ENCODE measurements around the gene ANTKMT.

Gene ANTKMT

GRCh38 chr16:767743-768235 lies 46.8 kb downstream of the ANTKMT start:
- no peaks in the 10 kb centered on the region for H3K27me3 ChIP-seq (ENCODE audit: low read depth, low read length)
- H3K27ac ChIP-seq (ENCODE audit: low read length), result no peak overlapping the region
- H3K4me1 ChIP-seq (ENCODE audit: control insufficient read depth in 1 of 2, insufficient read depth in 2 of 2, low read length in 2 of 2), result no peaks in the 10 kb centered on the region
- no peaks in the 10 kb centered on the region for H3K36me3 ChIP-seq (ENCODE audit: control insufficient read depth in 1 of 2, insufficient read depth in 2 of 2, low read length in 2 of 2)
- no peak overlapping the region for H3K4me3 ChIP-seq (ENCODE audit: low read depth in 1 of 2, low read length in 2 of 2)
- H3K9me3 ChIP-seq (ENCODE audit: control insufficient read depth in 1 of 2, low read length in 2 of 2), result no peaks in the 10 kb centered on the region

GRCh38 chr16:768428-768827 lies 47.5 kb downstream of the ANTKMT start:
- Histone ChIP-seq H3K36me3 (ENCODE audit: control insufficient read depth in 1 of 2, insufficient read depth in 2 of 2, low read length in 2 of 2) (no peaks in the 10 kb centered on the region), H3K27me3 (ENCODE audit: low read depth, low read length) (no peaks in the 10 kb centered on the region), H3K4me1 (ENCODE audit: control insufficient read depth in 1 of 2, insufficient read depth in 2 of 2, low read length in 2 of 2) (no peaks in the 10 kb centered on the region), H3K27ac (ENCODE audit: low read length) (no peak overlapping the region), H3K4me3 (ENCODE audit: low read depth in 1 of 2, low read length in 2 of 2) (no peak overlapping the region), H3K9me3 (ENCODE audit: control insufficient read depth in 1 of 2, low read length in 2 of 2) (no peaks in the 10 kb centered on the region)

- Histone ChIP-seq H3K4me1 (ENCODE audit: control insufficient read depth in 1 of 2, insufficient read depth in 2 of 2, low read length in 2 of 2) (no peaks in the 10 kb centered on the region), H3K9me3 (ENCODE audit: control insufficient read depth in 1 of 2, low read length in 2 of 2) (no peaks in the 10 kb centered on the region), H3K36me3 (ENCODE audit: control insufficient read depth in 1 of 2, insufficient read depth in 2 of 2, low read length in 2 of 2) (no peaks in the 10 kb centered on the region), H3K27ac (ENCODE audit: low read length) (no peak overlapping the region), H3K27me3 (ENCODE audit: low read depth, low read length) (no peaks in the 10 kb centered on the region), H3K4me3 (ENCODE audit: low read depth in 1 of 2, low read length in 2 of 2) (no peak overlapping the region)
These were observed 48.3 kb downstream of the ANTKMT start for GRCh38 chr16:769184-769784.

GRCh38 chr16:769934-770333 lies 49.0 kb downstream of the ANTKMT start:
- H3K36me3 ChIP-seq (ENCODE audit: control insufficient read depth in 1 of 2, insufficient read depth in 2 of 2, low read length in 2 of 2), result no peaks in the 10 kb centered on the region
- H3K4me3 ChIP-seq (ENCODE audit: low read depth in 1 of 2, low read length in 2 of 2), result no peak overlapping the region
- no peak overlapping the region for H3K27ac ChIP-seq (ENCODE audit: low read length)
- no peaks in the 10 kb centered on the region for H3K27me3 ChIP-seq (ENCODE audit: low read depth, low read length)
- no peaks in the 10 kb centered on the region for H3K4me1 ChIP-seq (ENCODE audit: control insufficient read depth in 1 of 2, insufficient read depth in 2 of 2, low read length in 2 of 2)
- H3K9me3 ChIP-seq (ENCODE audit: control insufficient read depth in 1 of 2, low read length in 2 of 2), result no peaks in the 10 kb centered on the region

- Histone ChIP-seq H3K27me3 (ENCODE audit: low read depth, low read length) (no peaks in the 10 kb centered on the region), H3K36me3 (ENCODE audit: control insufficient read depth in 1 of 2, insufficient read depth in 2 of 2, low read length in 2 of 2) (no peaks in the 10 kb centered on the region), H3K4me3 (ENCODE audit: low read depth in 1 of 2, low read length in 2 of 2) (no peak overlapping the region), H3K4me1 (ENCODE audit: control insufficient read depth in 1 of 2, insufficient read depth in 2 of 2, low read length in 2 of 2) (no peaks in the 10 kb centered on the region), H3K9me3 (ENCODE audit: control insufficient read depth in 1 of 2, low read length in 2 of 2) (no peaks in the 10 kb centered on the region), H3K27ac (ENCODE audit: low read length) (no peak overlapping the region)
These were observed 49.5 kb downstream of the ANTKMT start for GRCh38 chr16:770411-770810.

All from muscle layer of duodenum (tissue), 2 donors.